Osteocyte (in vitro differentiated cells): ENCODE results near the gene IGFBP3. TPM values are rescaled to one million over a fixed set of nuclear protein-coding genes. Genes with fewer than 3 reads are reported as not detected.
"Not testable (repeated sequence)": the region's sequence is repeated elsewhere in the genome, so short reads cannot be mapped to it uniquely, and the experiment has no call there.

ENCODE experiments used
- DNase-seq: peaks from one replicate; pipeline ENCODE4 v3.0.0; 2021; ENCODE audit warnings: mixed read lengths; ENCODE audit not compliant: unreplicated experiment; ENCODE audit errors: extremely low spot score
- H3K27ac Mint-ChIP-seq: one replicate; pipeline ENCODE4 v1.8.0; 2021; ENCODE audit warnings: mild to moderate bottlenecking, mixed read lengths; ENCODE audit not compliant: unreplicated experiment
- H3K27me3 Mint-ChIP-seq: one replicate; pipeline ENCODE4 v1.8.0; 2021; ENCODE audit warnings: mixed read lengths; ENCODE audit not compliant: unreplicated experiment
- H3K36me3 Mint-ChIP-seq: one replicate; pipeline ENCODE4 v1.8.0; 2021; ENCODE audit warnings: mixed read lengths; ENCODE audit not compliant: unreplicated experiment
- H3K4me1 Mint-ChIP-seq: one replicate; pipeline ENCODE4 v1.8.0; 2021; ENCODE audit warnings: mixed read lengths; ENCODE audit not compliant: unreplicated experiment
- H3K4me3 Mint-ChIP-seq: one replicate; pipeline ENCODE4 v1.8.0; 2021; ENCODE audit warnings: mild to moderate bottlenecking, moderate library complexity, mixed read lengths; ENCODE audit not compliant: unreplicated experiment
- H3K9me3 Mint-ChIP-seq: one replicate; pipeline ENCODE4 v1.8.0; 2021; ENCODE audit warnings: mixed read lengths; ENCODE audit not compliant: unreplicated experiment
- total RNA-seq: library from RNA; stranded (reverse); gene quantifications from 2 replicates; pipeline ENCODE4 v1.2.1, GENCODE V29; 2021
- TF ChIP-seq, protein P1 (sequence below): fragments of 200-600 bp; sonication (generic); IDR thresholded peaks from 2 replicates; pipeline ENCODE4 v1.5.0; 2021; ENCODE audit warnings: antibody characterized with exemption, mild to moderate bottlenecking, moderate library complexity

Gene IGFBP3
- total RNA-seq, 1 donor from 2014 or later: 321 TPM

- Mint-ChIP-seq H3K4me1 (peaks cover 17% of the 10 kb centered on the region), H3K9me3 (no peaks in the 10 kb centered on the region), H3K4me3 (no peak overlapping the region), H3K27ac (no peak overlapping the region), H3K27me3 (no peaks in the 10 kb centered on the region), H3K36me3 (no peaks in the 10 kb centered on the region)
- DNase-seq: no peak
- TF ChIP-seq, protein P1, sequence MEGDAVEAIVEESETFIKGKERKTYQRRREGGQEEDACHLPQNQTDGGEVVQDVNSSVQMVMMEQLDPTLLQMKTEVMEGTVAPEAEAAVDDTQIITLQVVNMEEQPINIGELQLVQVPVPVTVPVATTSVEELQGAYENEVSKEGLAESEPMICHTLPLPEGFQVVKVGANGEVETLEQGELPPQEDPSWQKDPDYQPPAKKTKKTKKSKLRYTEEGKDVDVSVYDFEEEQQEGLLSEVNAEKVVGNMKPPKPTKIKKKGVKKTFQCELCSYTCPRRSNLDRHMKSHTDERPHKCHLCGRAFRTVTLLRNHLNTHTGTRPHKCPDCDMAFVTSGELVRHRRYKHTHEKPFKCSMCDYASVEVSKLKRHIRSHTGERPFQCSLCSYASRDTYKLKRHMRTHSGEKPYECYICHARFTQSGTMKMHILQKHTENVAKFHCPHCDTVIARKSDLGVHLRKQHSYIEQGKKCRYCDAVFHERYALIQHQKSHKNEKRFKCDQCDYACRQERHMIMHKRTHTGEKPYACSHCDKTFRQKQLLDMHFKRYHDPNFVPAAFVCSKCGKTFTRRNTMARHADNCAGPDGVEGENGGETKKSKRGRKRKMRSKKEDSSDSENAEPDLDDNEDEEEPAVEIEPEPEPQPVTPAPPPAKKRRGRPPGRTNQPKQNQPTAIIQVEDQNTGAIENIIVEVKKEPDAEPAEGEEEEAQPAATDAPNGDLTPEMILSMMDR: no peak
Observed at GRCh38 chr7:45967591-45968157, 46.6 kb upstream of the IGFBP3 start.

- no peaks in the 10 kb centered on the region for H3K4me1 Mint-ChIP-seq
- H3K9me3 Mint-ChIP-seq: no peaks in the 10 kb centered on the region
- TF ChIP-seq, protein P1: no peak
- no peaks in the 10 kb centered on the region for H3K36me3 Mint-ChIP-seq
- H3K4me3 Mint-ChIP-seq: no peak overlapping the region
- DNase-seq: no peak
- no peaks in the 10 kb centered on the region for H3K27me3 Mint-ChIP-seq
- H3K27ac Mint-ChIP-seq: no peak overlapping the region
Observed at GRCh38 chr7:45962861-45963260, 41.8 kb upstream of the IGFBP3 start.

- DNase-seq: no peak
- no peaks in the 10 kb centered on the region for H3K36me3 Mint-ChIP-seq
- no peaks in the 10 kb centered on the region for H3K4me1 Mint-ChIP-seq
- no peaks in the 10 kb centered on the region for H3K9me3 Mint-ChIP-seq
- TF ChIP-seq, protein P1: no peak
- no peaks in the 10 kb centered on the region for H3K27me3 Mint-ChIP-seq
- no peak overlapping the region for H3K27ac Mint-ChIP-seq
- no peak overlapping the region for H3K4me3 Mint-ChIP-seq
Observed at GRCh38 chr7:45957721-45958120, 36.6 kb upstream of the IGFBP3 start.

GRCh38 chr7:45955286-45955685, 34.2 kb upstream of the IGFBP3 start:
- H3K9me3 Mint-ChIP-seq: peaks cover 2% of the 10 kb centered on the region
- H3K27ac Mint-ChIP-seq: no peak overlapping the region
- DNase-seq: no peak
- H3K27me3 Mint-ChIP-seq: no peaks in the 10 kb centered on the region
- H3K4me3 Mint-ChIP-seq: no peak overlapping the region
- H3K4me1 Mint-ChIP-seq: no peaks in the 10 kb centered on the region
- no peaks in the 10 kb centered on the region for H3K36me3 Mint-ChIP-seq
- TF ChIP-seq, protein P1: no peak

GRCh38 chr7:45953055-45953454, 32.0 kb upstream of the IGFBP3 start:
- H3K4me3 Mint-ChIP-seq, H3K27me3 Mint-ChIP-seq, H3K4me1 Mint-ChIP-seq, H3K36me3 Mint-ChIP-seq, H3K9me3 Mint-ChIP-seq, DNase-seq, H3K27ac Mint-ChIP-seq: not testable (repeated sequence)

GRCh38 chr7:45944058-45944457, 23.0 kb upstream of the IGFBP3 start:
- Mint-ChIP-seq H3K4me1 (no peaks in the 10 kb centered on the region), H3K9me3 (no peaks in the 10 kb centered on the region), H3K27ac (no peak overlapping the region), H3K4me3 (no peak overlapping the region), H3K36me3 (no peaks in the 10 kb centered on the region), H3K27me3 (no peaks in the 10 kb centered on the region)
- DNase-seq: no peak
- TF ChIP-seq, protein P1: no peak
